Astrocyte (in vitro differentiated cells and primary cell): ENCODE data around the gene TSPEAR. TPM values are rescaled to one million over a fixed set of nuclear protein-coding genes. Genes with fewer than 3 reads are reported as not detected.
"Not testable (repeated sequence)": the region's sequence is repeated elsewhere in the genome, so short reads cannot be mapped to it uniquely, and the experiment has no call there.

Experiments used
- DNase-seq: peaks from one replicate; pipeline ENCODE4 v3.0.0-alpha.2; 2010; ENCODE audit warnings: low read depth
- FAIRE-seq: peaks from 2 replicates; lab custom pipeline; 2011; peaks lifted over from hg19 to GRCh38; lab: Jason Lieb, UNC
- H2AFZ ChIP-seq: 2 replicates; pipeline ENCODE4 v1.6.0; 2012; ENCODE audit warnings: low read depth, low read length, inconsistent platforms
- H3K27ac ChIP-seq: 2 replicates; pipeline ENCODE4 v1.5.1; 2011; ENCODE audit warnings: low read depth, low read length, inconsistent platforms
- H3K27me3 ChIP-seq: 2 replicates; pipeline ENCODE4 v1.6.0; 2011; ENCODE audit warnings: low read length, inconsistent platforms; ENCODE audit not compliant: insufficient read depth
- H3K36me3 ChIP-seq: 2 replicates; pipeline ENCODE4 v1.5.1; 2011; ENCODE audit warnings: low read length, inconsistent platforms; ENCODE audit not compliant: insufficient read depth
- H3K4me1 ChIP-seq: 2 replicates; pipeline ENCODE4 v1.5.1; 2011; ENCODE audit warnings: low read length, inconsistent platforms; ENCODE audit not compliant: insufficient read depth
- H3K4me2 ChIP-seq: 2 replicates; pipeline ENCODE4 v1.6.0; 2012; ENCODE audit warnings: low read length, inconsistent platforms
- H3K4me3 ChIP-seq: 2 replicates; pipeline ENCODE4 v1.5.1; 2011; ENCODE audit warnings: low read depth, mild to moderate bottlenecking, low read length, inconsistent platforms; ENCODE audit not compliant: insufficient read depth
- H3K79me2 ChIP-seq: 2 replicates; pipeline ENCODE4 v1.6.0; 2012; ENCODE audit warnings: mild to moderate bottlenecking, low read length, inconsistent platforms; ENCODE audit not compliant: insufficient read depth
- H3K9ac ChIP-seq: 2 replicates; pipeline ENCODE4 v1.6.0; 2012; ENCODE audit warnings: mild to moderate bottlenecking, low read length, inconsistent platforms
- H3K9me3 ChIP-seq: 2 replicates; pipeline ENCODE4 v1.5.1; 2012; ENCODE audit warnings: low read depth, mild to moderate bottlenecking, low read length, inconsistent platforms; ENCODE audit not compliant: insufficient read depth
- H4K20me1 ChIP-seq: 2 replicates; pipeline ENCODE4 v1.6.0; 2012; ENCODE audit warnings: low read length, inconsistent platforms; ENCODE audit not compliant: insufficient read depth
- H3K27ac Mint-ChIP-seq: one replicate; pipeline ENCODE4 v1.8.0; 2021; ENCODE audit warnings: mild to moderate bottlenecking, mixed read lengths; ENCODE audit not compliant: unreplicated experiment
- H3K27me3 Mint-ChIP-seq: one replicate; pipeline ENCODE4 v1.8.0; 2021; ENCODE audit warnings: low read depth, mixed read lengths; ENCODE audit not compliant: unreplicated experiment
- H3K36me3 Mint-ChIP-seq: one replicate; pipeline ENCODE4 v1.8.0; 2021; ENCODE audit warnings: low read depth, mixed read lengths; ENCODE audit not compliant: unreplicated experiment
- H3K4me1 Mint-ChIP-seq: one replicate; pipeline ENCODE4 v1.8.0; 2021; ENCODE audit warnings: low read depth, mixed read lengths; ENCODE audit not compliant: unreplicated experiment
- H3K4me3 Mint-ChIP-seq: one replicate; pipeline ENCODE4 v1.8.0; 2021; ENCODE audit warnings: mild to moderate bottlenecking, moderate library complexity, mixed read lengths; ENCODE audit not compliant: unreplicated experiment
- H3K9me3 Mint-ChIP-seq: one replicate; pipeline ENCODE4 v1.8.0; 2021; ENCODE audit warnings: mild to moderate bottlenecking, mixed read lengths; ENCODE audit not compliant: unreplicated experiment
- CTCF ChIP-seq: IDR thresholded peaks from 2 replicates; pipeline ENCODE4 v1.5.1; 2011; ENCODE audit warnings: low read depth, mild to moderate bottlenecking, inconsistent platforms, low read length, moderate library complexity; ENCODE audit not compliant: insufficient read depth
- EZH2 ChIP-seq: IDR thresholded peaks from 2 replicates; pipeline ENCODE4 v1.6.1; 2012; ENCODE audit warnings: mild to moderate bottlenecking, low read length, inconsistent platforms; ENCODE audit not compliant: insufficient read depth
- total RNA-seq: library from RNA; stranded (reverse); gene quantifications from 2 replicates; pipeline ENCODE4 v1.2.1, GENCODE V29; 2021

The TSPEAR gene
- total RNA-seq, 1 donor from 2014 or later: not detected

- Histone ChIP-seq H3K27ac (no peak overlapping the region), H3K9me3 (peaks cover 6% of the 10 kb centered on the region), H3K4me3 (no peak overlapping the region), H3K79me2 (no peaks in the 10 kb centered on the region), H3K9ac (no peak overlapping the region), H3K4me2 (no peak overlapping the region), H4K20me1 (no peaks in the 10 kb centered on the region), H3K36me3 (no peaks in the 10 kb centered on the region), H3K4me1 (no peaks in the 10 kb centered on the region), H3K27me3 (no peaks in the 10 kb centered on the region), H2AFZ (no peak overlapping the region)
- TF ChIP-seq EZH2: no peak
- TF ChIP-seq CTCF: no peak
- H3K9me3 Mint-ChIP-seq: peaks cover 20% of the 10 kb centered on the region
- H3K27ac Mint-ChIP-seq: no peak overlapping the region
- H3K4me1 Mint-ChIP-seq: no peaks in the 10 kb centered on the region
- H3K27me3 Mint-ChIP-seq: peaks cover 33% of the 10 kb centered on the region
- DNase-seq (no peak), FAIRE-seq (no peak)
- no peak overlapping the region for H3K4me3 Mint-ChIP-seq
- peaks cover 2% of the 10 kb centered on the region for H3K36me3 Mint-ChIP-seq
These were observed 109.5 kb downstream of the TSPEAR start for GRCh38 chr21:44601596-44602462.

DNA sequence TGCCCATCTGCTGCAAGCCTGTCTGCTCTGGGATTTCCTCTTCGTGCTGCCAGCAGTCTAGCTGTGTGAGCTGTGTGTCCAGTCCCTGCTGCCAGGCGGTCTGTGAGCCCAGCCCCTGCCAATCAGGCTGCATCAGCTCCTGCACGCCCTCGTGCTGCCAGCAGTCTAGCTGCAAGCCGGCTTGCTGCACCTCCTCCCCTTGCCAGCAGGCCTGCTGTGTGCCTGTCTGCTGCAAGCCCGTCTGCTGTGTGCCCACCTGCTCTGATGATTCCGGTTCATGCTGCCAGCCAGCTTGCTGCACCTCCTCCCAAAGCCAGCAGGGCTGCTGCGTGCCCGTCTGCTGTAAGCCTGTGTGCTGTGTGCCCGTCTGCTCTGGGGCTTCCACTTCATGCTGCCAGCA is 110.3 kb downstream of the TSPEAR start:
- DNase-seq, H3K4me1 ChIP-seq, H2AFZ ChIP-seq, H3K79me2 ChIP-seq, H3K27ac Mint-ChIP-seq, H3K9ac ChIP-seq, H3K36me3 Mint-ChIP-seq, H3K27ac ChIP-seq, FAIRE-seq, H3K27me3 ChIP-seq, H3K9me3 ChIP-seq, H3K36me3 ChIP-seq, H3K4me3 Mint-ChIP-seq, H3K4me3 ChIP-seq, H4K20me1 ChIP-seq, H3K4me2 ChIP-seq, H3K4me1 Mint-ChIP-seq: not testable (repeated sequence)
- H3K27me3 Mint-ChIP-seq: peaks cover 33% of the 10 kb centered on the region
- H3K9me3 Mint-ChIP-seq: peaks cover 20% of the 10 kb centered on the region

- H3K9me3 ChIP-seq, H3K36me3 ChIP-seq, H3K4me3 Mint-ChIP-seq, H4K20me1 ChIP-seq, H3K36me3 Mint-ChIP-seq, H3K4me1 ChIP-seq, H2AFZ ChIP-seq, FAIRE-seq, H3K79me2 ChIP-seq, H3K27me3 ChIP-seq, H3K4me3 ChIP-seq, H3K27ac Mint-ChIP-seq, DNase-seq, H3K4me1 Mint-ChIP-seq, H3K4me2 ChIP-seq, H3K27ac ChIP-seq, H3K9ac ChIP-seq: not testable (repeated sequence)
- Mint-ChIP-seq H3K27me3 (peaks cover 33% of the 10 kb centered on the region), H3K9me3 (peaks cover 20% of the 10 kb centered on the region)
These were observed 111.0 kb downstream of the TSPEAR start, which contains the start of gene KRTAP10-7 for GRCh38 chr21:44600118-44600978. Gene KRTAP10-7, plus strand, starts transcription at chr21:44600597. Its CDS starts 25 bp downstream, at chr21:44600622.
